NCI-H2196 treated with DMSO at 0.1 percent for 48 hours (cell line): ENCODE data around the gene DVL1.
"Not testable (repeated sequence)": the region's sequence is repeated elsewhere in the genome, so short reads cannot be mapped to it uniquely, and the experiment has no call there.

Source experiments
- DNase-seq: peaks from one replicate; lab custom pipeline; 2025; ENCODE audit not compliant: unreplicated experiment; lab: John Stamatoyannopoulos, UW

Gene DVL1

DNA sequence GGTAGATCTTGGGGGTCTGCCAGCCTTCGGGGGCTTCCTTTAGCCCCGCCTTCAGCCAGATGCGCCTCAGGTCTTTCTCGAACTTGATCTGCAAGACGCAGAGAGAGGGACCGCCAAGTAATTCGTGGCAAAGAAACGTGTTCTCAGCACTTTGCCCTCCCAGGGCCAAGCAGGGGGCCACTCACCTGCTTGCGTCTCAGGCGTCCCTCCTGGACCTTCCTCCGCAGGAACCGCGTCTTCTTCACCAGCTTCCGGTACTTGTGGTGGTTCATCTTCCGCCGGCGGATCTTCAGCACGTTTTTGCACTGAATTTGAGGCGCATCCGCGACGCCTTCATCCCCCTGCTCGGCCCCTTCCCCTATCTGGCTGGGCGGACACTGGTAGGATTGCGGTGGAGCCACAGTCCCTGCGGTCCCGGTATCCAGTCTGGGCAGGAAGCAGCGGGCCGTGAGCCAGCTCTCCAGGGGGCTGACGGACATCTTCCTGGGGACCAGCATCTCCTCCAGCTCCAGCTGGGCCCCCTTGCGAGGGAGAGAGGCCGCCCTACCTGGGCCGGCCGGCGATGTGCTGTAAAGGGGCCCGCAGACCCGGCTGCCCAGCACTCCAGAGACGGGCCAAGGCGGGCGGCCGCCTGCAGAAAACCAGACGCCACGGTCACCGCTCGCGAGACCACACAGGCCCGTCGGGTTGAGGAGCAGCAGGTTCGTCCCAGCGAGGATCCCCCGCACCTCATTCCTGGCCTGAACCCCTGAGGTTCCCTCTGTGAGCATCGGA lies 24.8 kb upstream of the DVL1 start:
- no peak for DNase-seq

DNA sequence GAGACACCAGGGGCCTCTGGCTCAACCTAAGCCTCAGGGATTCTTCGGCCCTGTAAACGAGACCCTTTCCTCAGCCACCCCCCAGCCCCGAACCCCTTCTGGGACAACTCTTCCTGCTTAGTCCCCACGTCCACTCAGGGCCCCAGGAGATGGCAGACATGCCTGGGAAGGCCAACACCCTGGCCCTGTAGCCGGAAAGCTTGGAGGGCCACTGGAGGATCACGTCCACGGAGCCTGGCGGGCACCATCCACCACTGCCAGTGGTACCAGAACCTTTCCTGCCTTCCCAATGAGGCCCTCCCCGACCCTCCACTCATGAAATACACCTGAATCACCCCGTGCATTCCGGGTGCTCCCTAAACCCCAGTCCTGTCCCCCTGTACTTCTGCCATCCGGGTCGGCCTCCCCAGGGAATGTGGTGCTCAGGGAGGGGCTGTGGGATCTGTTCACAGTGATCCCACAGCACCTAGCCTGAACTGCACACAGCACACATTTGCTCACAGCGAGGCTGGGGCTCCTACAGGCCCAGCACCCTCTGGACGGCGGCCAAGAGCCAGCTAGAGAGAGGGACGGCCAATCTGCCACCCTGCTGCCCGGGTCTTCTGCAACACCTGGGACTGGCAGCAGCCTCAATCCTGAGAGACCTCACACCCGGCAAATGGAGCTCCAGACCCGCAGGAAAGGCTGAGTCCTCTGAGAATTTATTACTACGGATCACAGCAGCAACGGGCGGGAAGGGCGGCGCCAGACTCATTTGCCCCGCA lies 24.0 kb upstream of the DVL1 start:
- DNase-seq = no peak

DNA sequence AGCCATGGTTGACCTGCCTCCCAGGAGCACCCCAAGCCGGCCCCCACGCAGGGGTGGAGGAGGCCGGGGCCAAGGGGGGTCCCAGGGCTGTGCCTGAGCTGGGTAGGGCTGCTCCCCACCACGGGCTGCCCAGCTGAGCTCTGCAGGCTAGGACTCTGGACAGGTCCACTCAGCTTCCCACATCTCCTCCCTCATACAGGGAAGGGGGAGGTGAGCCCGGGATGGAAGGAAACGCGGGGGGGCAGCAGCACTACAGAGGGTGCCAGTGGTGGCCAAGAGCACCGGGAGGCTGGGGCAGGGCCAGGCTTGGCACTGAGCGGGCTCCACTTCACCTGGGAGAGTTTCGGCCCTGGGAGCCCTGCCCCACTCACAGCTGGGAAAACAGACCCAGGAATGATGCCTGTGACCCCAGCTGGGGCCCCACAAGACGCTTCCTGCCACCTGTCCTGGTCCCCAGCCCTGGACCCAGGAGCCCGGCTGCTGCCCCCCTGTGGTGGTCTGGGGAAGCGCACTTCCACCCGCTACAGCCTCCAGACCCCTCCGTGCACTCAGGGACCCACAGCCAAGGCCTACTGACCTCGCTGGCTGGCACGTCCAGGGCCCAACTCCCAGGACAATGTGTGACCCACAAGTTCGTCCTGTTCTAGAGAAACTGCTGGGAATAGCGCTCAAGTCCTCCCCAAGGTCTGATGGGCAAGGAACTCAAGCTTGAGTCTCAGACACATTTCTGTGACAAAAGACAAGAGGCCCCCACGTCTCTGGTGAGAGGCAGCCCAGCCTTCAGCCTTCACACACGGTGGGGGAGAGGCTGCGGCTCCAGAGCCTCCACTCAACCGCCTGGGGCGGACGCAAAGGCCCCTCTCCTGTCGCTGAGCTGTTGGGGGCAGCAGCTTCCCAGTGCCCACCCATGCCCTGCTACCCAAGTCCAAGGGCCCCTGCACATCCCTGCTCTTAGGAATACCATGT lies 22.8 kb upstream of the DVL1 start:
- DNase-seq = peak; percentile 89

DNA sequence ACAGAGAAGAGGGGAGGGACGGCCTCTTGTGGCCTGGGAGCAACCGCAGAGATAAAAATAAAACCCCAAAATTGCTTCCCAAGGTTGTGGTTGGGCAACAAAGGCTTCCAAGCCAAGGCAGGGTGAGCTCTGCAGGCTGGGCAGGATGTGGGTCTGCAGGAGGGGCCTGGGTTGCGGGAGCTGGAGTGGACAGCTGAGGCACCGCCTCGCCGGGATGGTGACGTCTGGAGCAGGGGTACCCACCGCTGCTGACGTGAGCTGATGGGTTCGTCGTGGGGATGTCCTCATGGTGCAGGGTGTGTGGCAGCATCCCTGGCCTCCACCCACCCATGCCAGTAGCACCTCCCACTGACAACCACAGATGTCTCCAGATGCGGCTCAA lies 22.1 kb upstream of the DVL1 start:
- no peak for DNase-seq

DNA sequence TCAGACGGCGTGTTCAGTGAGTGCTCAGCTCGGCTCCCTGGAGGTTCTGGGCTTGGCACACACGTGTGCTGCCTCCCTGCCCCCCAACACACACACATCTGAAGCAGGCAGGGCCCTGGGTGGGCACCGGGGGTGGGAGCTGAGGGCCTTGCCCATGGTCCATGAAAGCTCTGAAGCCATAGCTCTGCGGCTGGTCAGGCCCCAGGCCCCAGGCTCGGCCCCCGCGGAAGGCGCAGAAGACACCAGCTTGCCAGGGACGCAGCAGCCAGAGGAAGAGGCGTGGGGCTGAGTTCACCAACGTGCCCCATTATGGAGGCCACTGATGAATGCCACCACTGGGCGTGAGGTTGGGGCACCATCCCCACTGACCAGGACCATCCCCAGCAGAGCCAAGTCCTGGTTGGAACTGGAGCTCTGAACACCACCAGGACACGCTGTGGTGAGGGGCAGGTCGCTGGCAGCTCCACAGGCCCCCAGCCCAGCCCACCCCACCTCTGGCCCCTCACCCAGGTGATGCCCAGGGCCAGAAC lies 21.6 kb upstream of the DVL1 start:
- no peak for DNase-seq

DNA sequence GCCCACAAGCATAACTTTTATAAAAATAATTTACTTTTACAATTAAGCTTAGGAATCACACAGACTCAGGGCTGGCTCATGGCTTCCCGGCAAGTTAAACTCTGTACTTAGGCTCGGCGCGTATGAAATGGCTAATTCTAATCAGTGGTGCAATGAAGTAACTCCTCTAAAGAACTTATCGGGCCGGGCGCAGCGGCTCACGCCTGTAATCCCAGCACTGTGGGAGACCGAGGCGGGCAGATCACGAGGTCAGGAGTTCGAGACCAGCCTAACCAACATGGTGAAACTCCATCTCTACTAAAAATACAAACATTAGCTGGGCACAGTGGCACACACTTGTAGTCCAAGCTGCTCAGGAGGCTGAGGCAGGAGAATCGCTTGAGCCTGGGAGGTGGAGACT lies 20.9 kb upstream of the DVL1 start:
- DNase-seq = not testable (repeated sequence)

DNA sequence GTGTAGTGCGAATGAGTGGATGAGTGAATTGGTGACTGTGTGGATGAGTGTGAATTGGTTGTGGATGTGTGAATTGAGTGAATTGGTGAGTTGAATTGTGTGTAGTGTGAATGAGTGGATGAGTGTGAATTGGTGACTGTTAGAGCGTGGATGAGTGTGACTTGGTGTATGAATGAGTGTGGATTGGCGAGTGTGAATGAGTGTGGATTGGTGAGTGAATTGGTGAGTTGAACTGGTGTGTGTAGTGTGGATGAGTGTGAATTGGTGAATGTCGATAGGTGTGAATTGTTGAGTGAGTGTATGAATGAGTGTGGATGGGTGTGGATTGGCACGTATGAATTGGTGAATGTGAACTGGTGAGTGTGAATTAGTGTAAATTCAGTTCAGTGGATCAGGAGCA lies 18.1 kb upstream of the DVL1 start:
- DNase-seq = no peak

DNA sequence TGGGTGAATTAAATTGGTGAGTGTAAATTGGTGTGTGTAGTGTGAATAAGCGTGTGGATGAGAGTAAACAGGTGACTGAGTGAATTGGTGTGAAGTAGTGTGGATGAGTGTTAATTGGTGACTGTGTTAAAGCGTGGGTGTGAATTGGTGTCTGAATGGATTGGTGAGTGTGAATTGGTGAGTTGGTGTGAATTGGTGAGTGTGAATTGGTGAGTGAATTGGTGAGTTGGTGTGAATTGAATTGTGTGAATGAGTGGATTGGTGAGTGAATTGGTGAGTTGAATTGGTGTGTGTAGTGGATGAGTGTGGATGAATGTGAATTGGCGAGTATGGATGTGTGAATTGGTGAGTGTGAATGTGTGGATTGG lies 17.5 kb upstream of the DVL1 start:
- no peak for DNase-seq

DNA sequence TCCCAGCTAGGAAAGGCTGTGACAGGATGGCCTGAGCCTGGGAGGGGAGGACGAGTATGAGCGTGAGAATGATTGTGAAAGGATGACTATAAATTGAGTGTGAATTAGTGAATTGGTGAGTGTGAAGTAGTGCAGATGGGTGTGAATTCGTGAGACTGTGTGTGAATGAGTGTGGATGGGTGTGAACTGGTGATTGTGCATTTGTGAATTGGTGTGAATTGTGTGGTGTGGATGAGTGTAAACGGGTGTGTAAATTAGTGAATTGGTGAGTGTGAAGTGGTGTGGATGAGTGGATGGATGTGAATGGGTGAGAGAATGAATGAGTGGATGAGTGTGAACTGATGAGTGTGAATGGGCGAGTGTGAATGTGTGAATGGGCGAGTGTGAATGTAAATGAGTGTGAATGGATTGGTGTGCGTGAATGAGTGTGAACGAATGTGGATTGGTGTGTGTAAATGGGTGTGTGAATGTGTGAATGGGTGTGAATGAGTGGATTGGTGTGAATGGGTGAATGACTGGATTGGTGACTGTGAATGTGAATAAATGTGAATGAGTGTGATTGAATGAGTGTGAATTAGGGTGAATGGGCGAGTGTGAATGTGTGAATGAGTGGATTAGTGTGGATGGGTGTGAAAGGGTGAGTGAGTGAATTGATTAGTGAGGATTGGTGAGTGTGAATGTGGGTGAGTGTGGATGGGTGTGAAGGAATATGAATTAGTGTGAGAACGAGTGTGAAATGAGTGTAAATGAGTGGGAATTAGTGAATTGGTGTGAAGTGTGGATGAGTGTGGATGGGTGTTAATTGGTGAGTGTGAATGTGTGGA lies 16.9 kb upstream of the DVL1 start:
- no peak for DNase-seq

DNA sequence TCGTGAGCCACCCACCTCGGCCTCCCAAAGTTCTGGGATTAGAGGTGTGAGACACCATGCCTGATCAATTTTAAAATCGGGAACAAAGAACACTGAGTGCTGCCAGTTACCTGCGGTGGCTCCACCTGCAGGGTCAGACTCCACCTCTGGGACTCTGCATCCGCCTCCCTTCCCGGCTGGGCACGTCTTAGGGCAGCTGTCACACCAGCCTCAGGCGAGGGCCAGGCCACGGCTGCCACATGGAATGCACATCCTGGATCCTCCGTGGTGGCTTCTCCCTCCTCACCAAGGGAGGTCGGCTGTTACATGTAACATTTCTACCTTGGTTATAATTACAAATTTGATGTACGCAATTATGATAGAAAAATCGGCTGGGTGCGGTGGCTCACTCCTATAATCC lies 15.0 kb upstream of the DVL1 start:
- DNase-seq = no peak

DNA sequence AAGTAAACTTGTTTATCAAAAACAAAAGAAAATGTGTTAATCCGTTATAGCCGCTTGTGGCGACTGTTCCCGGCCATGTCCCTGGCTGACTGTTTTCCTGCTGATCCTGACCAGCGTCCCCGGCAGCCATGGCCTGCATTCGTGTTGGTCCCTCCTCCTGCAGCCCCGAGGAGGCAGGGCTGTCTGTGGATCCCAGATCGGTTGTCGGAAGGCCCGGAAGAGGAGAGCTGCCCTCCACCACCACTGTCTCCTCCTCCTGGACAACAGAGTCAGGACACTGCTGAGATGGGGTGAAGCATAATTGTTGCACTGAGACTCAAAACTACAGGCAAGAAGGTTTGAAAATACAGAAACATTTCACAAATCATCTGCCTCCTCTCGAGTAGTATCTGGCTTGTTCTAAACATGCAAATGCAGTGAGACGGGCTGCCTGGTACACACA lies 12.8 kb upstream of the DVL1 start:
- DNase-seq = no peak

DNA sequence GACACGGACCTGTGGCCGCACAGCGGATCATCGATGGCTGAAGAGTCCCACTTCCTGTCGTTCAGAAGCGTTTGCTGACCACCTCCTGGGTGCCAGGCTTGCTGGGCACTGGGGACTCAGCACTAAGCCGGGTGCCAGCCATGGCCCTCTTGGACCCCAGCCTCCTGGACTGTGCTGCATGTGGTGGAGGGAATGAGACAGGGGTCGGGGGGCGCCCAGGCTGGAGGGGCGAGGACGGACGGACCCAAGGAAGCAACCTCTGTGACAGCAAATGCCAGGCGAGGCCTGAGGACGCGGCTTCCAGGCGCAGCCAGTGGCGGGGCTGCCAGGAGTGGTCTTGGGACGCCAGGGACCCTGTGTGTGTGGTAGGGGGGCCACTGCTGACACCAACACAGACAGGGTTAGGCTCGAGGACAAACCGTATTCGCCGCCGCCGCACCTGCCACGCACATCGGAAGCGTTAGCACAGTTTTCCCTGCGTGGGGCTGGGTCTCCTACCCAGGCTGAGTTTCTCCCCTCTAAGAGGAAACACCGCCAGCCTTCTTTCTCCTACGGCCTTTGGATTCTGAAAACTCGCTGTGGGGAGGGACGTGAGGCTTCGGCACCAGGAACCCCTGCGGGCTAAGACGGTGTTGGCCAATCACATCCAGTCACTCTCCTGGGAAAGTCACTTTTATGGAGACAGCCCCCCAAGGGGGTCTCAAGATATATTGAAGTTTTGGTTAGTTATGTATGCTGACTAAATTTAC lies 12.2 kb upstream of the DVL1 start:
- no peak for DNase-seq

DNA sequence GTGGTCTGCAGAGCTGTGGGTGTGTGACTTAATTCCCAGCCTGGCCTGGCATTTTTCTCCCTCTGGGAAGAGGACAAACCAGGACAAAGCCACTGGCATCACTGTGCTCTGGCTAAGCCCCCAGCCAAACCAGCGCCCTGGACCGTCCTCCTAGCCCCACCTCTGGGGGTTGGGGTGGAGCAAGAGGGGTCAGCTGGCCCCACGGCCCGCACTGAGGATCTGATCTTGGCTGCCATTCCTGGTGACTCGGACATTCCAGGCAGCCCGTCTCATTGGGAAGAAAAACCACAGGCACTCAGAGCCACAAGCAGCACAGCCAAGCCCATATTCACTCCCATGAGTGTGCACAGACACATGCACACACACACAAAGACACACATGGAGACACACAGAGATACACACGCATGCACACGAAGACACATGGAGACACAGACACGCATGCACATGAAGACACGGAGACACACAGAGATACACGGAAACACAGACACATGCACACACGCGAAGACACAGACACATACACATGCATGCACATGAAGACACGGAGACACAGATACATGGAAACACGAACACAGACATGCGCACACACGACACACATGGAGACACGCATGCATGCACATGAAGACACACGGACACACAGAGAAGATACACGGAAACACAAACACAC lies 11.4 kb upstream of the DVL1 start:
- no peak for DNase-seq

DNA sequence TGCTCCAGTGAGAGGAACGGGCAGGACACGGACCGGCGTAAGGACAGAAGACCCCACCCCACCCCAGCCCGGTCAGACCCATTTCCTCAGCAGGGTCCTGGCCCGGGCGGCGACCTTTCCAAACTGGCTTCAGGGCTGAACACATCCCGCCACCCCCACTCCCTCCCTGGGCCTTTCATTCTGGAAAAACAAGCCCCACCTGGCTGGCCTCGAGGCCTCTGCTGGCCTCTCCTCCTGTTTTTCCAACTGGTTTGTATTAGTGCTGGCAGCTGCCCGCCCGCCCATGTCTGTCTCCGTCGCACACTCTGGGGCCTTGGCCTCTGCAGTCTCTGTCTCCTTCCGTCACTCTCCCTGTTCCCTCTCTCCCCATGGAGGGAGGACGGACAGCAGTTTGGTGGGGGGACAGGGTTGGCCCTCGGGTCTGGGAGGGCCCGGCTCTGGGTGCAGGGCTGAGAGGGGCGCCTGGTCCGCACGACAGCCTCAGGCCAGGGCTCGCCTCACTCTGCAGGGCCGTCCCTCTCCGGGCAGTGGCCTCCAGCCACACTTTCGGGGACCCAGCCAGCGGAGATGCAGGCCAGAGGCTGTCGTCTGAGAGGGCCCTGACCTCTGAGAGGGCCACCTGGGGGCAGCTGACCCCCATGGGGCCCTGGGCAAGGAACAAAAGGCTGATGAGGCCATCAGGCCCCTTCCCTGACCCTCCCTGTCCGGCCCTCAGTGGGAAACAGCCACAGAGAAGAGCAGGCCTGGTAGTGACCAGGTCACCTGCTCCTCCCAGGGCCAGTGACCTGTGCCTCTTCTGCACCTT lies 10.6 kb upstream of the DVL1 start:
- no peak for DNase-seq

DNA sequence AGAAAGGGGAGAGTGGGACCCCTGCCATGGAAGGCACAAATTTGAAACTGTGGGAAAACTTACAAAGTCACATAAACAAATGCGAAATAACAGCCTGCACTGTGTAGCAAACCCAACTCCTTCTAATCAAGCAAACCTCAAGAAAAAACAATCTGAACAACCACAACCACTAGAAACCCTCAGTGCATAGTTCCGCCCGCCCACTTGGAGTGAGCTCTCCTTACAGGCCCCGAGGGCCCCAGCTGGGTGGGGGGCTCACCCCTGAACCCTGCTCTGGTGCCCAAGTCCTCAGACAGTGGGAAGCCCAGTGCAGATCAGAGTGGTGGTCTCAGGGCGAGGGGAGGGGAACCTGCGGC lies 10.1 kb upstream of the DVL1 start:
- no peak for DNase-seq

DNA sequence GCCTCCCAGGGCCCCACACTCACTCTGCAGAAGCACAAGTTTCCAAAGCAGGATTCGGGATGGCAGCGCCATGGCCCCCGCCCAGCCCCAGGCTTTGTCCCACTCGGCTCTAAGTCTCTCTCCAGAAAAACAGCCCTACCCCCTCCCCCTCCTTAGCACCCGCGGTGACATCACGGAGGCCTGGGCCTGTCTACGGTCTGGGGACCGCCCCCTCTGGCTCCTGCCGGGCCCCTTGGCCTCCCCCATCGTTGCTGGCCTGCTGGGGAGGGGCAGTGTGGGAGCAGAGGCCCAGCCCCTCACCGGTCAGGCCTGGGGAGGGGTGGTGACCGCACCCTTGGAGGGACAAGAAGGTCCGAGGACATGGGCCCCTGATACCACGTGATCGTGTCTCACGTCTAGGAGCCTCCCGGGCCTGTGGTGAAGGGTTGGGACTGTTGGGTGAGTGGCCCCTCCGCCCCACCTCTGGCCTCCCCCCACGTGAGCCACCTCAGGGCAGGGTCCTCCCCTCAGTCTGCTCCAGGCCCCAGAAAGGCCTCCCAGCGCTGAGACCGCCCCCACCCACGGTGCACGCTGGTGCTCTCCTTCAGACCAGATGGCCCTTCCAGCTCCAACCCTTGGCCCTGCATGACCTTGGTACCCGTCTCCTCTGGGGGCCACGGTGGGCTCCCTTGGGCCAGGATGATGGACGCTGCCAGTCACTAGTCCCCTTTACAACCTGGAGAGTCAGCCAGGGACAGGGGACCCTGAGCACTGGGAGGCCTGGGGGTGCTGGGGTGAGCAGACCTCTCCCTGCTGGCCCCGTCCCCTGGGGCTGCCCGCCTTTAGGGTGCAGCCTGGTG lies 9.4 kb upstream of the DVL1 start, which contains the start of gene MXRA8:
MXRA8 (minus strand) TSS at position 123 of the 839 bp plus-strand sequence; CDS start at position 72, 51 bp downstream.
- DNase-seq = no peak

DNA sequence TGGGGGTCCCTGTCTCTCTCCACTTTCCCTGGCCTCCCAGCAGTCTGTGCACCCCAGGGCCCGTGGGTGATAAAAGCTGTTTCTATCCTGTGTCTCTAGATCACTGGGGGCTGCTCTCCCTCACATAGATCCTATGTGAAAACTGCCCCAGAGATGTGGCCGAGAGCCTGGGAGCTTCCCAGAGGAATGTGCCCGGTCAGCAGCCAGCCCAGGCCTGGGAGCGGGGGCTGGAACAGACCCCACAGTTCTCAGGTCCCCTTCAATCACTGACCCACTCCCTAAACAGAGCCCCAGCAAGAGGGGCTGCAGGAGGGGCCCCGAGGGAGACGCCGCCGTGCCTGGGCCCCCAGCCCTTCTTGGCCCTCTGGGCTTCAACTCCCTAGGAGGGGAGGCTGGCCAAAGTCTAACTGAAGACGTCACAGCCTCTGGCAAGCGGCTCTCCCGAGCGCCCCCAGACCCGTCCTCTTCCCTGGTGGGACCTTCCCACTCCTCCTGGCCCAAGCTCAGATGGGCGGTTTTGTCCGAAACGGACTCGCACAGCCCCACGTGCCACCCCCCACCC lies 8.7 kb upstream of the DVL1 start:
- no peak for DNase-seq
